K562 (cell line): ENCODE data around the gene CLEC2L. TPM values are rescaled to one million over a fixed set of nuclear protein-coding genes. Genes with fewer than 3 reads are reported as not detected.
A peak's percentile ranks its signal among the peaks of the same experiment; 100 is the strongest.

Source experiments
- CGGBP1 ChIP-seq: fragments of 250-450 bp; sonication (Bioruptor Pico); IDR thresholded peaks from 2 replicates; pipeline ENCODE4 v1.9.0; 2021; ENCODE audit warnings: mild to moderate bottlenecking
- E2F8 ChIP-seq: fragments of 450-650 bp; IDR thresholded peaks from 2 replicates; pipeline ENCODE4 v1.7.1; 2018; ENCODE audit warnings: mild to moderate bottlenecking, low read depth; ENCODE audit not compliant: partially characterized antibody
- FOXP1 ChIP-seq: sonication (generic); formaldehyde crosslinking; IDR thresholded peaks from 2 replicates; pipeline ENCODE4 v1.8.0; 2022; ENCODE audit warnings: mild to moderate bottlenecking, missing genetic modification reagents
- FUS ChIP-seq: fragments of 200-400 bp; formaldehyde crosslinking; optimal IDR thresholded peaks from 2 replicates; pipeline ENCODE3; 2017; ENCODE audit warnings: low read depth, low read length
- ILK ChIP-seq: fragments of 450-650 bp; IDR thresholded peaks from 2 replicates; pipeline ENCODE4 v1.6.1; 2016; ENCODE audit warnings: missing genetic modification characterization, low read depth, mild to moderate bottlenecking, missing compliant biosample characterization, moderate library complexity, borderline replicate concordance
- NEUROD1 ChIP-seq: fragments of 150-350 bp; IDR thresholded peaks from 2 replicates; pipeline ENCODE4 v1.6.1; 2014; ENCODE audit warnings: borderline replicate concordance, low read length, low read depth; ENCODE audit not compliant: partially characterized antibody
- NFATC3 ChIP-seq: fragments of 450-650 bp; IDR thresholded peaks from 2 replicates; pipeline ENCODE4 v1.6.1; 2017; ENCODE audit warnings: mild to moderate bottlenecking
- SAFB ChIP-seq: fragments of 200-400 bp; formaldehyde crosslinking; IDR thresholded peaks from 2 replicates; pipeline ENCODE4 v1.6.1; 2017; ENCODE audit warnings: low read depth, low read length, borderline replicate concordance
- STAG1 ChIP-seq: sonication (generic); formaldehyde crosslinking; IDR thresholded peaks from 2 replicates; pipeline ENCODE4 v1.5.0; 2020; ENCODE audit warnings: missing genetic modification reagents, borderline replicate concordance
- TBP ChIP-seq: optimal IDR thresholded peaks from 2 replicates; pipeline ENCODE3; 2011; ENCODE audit warnings: low read depth, low read length, improper control_type of control experiment
- TEAD1 ChIP-seq, 2 experiments: fragments of 450-650 bp in 1 of 2; sonication (generic) in 1 of 2; formaldehyde crosslinking; IDR thresholded peaks; 2 replicates each; pipeline versions ENCODE4 v1.4.0 to v1.8.0; 2020 to 2022; ENCODE audit warnings: mild to moderate bottlenecking in 2 of 2, missing genetic modification reagents in 1 of 2
- TFAM ChIP-seq: fragments of 250-450 bp; sonication (Bioruptor Pico); conservative IDR thresholded peaks from 2 replicates; pipeline ENCODE4 v1.5.0; 2021; ENCODE audit warnings: mild to moderate bottlenecking, moderate library complexity
- TGIF2 ChIP-seq: sonication (generic); formaldehyde crosslinking; IDR thresholded peaks from 2 replicates; pipeline ENCODE4 v1.8.1; 2022; ENCODE audit warnings: mild to moderate bottlenecking, missing genetic modification reagents, moderate library complexity
- ZNF668 ChIP-seq: fragments of 250-450 bp; sonication (Bioruptor Pico); IDR thresholded peaks from 2 replicates; pipeline ENCODE4 v1.8.0; 2022; ENCODE audit warnings: mild to moderate bottlenecking, inconsistent platforms
- polyA plus RNA-seq, 8 experiments: library from polyadenylated mRNA; depleted of rRNA in 4 of 8; stranded (reverse) in 5 of 8; unstranded in 3 of 8; fragments of >200 nt; fragmentation: Nextera tagmentation in 2 of 8; fragmentation: Illumina TruSeq in 1 of 8; extraction: Ambion mirVana in 2 of 8; extraction: Trizol in 1 of 8; gene quantifications; 2 replicates each; pipeline versions ENCODE4 v1.2.1 to v1.2.3, GENCODE V29; 2011 to 2014; ENCODE audit warnings: inconsistent platforms in 1 of 8, missing spikeins in 1 of 8
- total RNA-seq, 7 experiments: library from RNA; depleted of rRNA in 6 of 7; stranded (reverse); fragments of >200 nt in 6 of 7; fragmentation: Illumina TruSeq in 2 of 7; extraction: Trizol in 2 of 7; gene quantifications; 2 replicates each; pipeline versions ENCODE4 v1.2.1 to v1.2.3, GENCODE V29; 2011 to 2021; ENCODE audit warnings: low replicate concordance in 1 of 7
- TF ChIP-seq, protein P1 (sequence below): fragments of 250-450 bp; sonication (Bioruptor Pico); IDR thresholded peaks from 2 replicates; pipeline ENCODE4 v1.8.0; 2022; ENCODE audit warnings: inconsistent platforms, mild to moderate bottlenecking, moderate library complexity, borderline replicate concordance
- TF ChIP-seq, protein P2 (sequence below): sonication (generic); formaldehyde crosslinking; IDR thresholded peaks from 2 replicates; pipeline ENCODE4 v1.8.1; 2023; ENCODE audit warnings: mild to moderate bottlenecking, missing genetic modification reagents
- TF ChIP-seq, protein P3 (sequence below): fragments of 450-650 bp; IDR thresholded peaks from 2 replicates; pipeline ENCODE4 v1.6.1; 2018; ENCODE audit warnings: mild to moderate bottlenecking, low read depth; ENCODE audit not compliant: partially characterized antibody

CLEC2L gene
- total and polyA plus RNA-seq, 9 of the 15 experiments (the other 6 are each of a cell fraction or from before 2014, with no cell fraction given), result 0.84 to 5.5 (median 1.8) TPM

DNA sequence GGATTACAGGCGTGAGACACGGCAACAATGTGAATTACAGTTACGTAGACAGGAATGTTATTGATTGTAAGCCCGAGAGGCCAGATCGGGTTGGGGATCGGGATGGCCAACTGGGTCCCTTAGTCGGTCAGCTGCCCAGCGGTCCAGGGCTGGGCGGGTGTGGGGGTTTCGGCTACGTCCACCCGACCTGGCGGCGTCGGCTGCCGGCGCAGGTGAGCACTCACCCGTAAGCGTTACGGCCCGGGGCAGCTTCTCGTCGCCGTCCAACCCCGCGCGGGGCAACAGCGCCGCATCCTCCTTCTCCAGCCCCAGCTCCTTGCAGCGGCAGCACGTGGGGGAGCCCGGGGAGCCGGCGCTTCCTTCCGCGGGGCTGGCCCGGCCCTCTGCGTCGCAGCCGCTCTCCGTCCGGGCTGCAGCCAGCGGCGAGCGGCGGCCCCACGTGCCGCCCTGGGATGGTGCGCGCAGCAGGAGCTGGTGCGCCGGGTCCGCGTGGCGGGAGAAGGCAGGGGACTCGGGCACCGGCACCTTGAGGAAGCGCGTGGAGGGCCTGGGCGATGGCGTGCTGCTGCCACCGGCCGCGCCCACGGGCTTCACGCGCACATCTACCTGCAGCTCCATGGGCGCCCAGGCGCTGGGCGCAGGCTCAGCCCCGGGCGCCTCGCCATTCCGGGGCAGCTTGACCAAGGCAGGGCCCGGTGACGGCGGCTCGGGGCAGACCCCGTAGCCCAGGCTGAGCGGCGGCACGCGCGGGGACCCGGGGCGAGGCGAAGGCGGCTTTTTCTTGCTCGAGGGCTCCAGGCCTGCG is 40.6 kb upstream of the CLEC2L start (continued):
- TF ChIP-seq E2F8, result no peak
- TF ChIP-seq TGIF2, result 0 out of 2 replicates have a peak, but pooled peaks have one; percentile 28
- TF ChIP-seq CGGBP1 (CRISPR knock-in tag), result no peak
- TF ChIP-seq TFAM (CRISPR knock-in tag), result no peak
- peak; percentile 29 for TF ChIP-seq FUS
- TF ChIP-seq FOXP1, result peak; percentile 68; the same call in 1 of the 2 replicates
- TF ChIP-seq, protein P1, sequence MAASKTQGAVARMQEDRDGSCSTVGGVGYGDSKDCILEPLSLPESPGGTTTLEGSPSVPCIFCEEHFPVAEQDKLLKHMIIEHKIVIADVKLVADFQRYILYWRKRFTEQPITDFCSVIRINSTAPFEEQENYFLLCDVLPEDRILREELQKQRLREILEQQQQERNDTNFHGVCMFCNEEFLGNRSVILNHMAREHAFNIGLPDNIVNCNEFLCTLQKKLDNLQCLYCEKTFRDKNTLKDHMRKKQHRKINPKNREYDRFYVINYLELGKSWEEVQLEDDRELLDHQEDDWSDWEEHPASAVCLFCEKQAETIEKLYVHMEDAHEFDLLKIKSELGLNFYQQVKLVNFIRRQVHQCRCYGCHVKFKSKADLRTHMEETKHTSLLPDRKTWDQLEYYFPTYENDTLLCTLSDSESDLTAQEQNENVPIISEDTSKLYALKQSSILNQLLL (CRISPR knock-in tag), result no peak
- TF ChIP-seq NFATC3, result no peak
- TF ChIP-seq, protein P2, sequence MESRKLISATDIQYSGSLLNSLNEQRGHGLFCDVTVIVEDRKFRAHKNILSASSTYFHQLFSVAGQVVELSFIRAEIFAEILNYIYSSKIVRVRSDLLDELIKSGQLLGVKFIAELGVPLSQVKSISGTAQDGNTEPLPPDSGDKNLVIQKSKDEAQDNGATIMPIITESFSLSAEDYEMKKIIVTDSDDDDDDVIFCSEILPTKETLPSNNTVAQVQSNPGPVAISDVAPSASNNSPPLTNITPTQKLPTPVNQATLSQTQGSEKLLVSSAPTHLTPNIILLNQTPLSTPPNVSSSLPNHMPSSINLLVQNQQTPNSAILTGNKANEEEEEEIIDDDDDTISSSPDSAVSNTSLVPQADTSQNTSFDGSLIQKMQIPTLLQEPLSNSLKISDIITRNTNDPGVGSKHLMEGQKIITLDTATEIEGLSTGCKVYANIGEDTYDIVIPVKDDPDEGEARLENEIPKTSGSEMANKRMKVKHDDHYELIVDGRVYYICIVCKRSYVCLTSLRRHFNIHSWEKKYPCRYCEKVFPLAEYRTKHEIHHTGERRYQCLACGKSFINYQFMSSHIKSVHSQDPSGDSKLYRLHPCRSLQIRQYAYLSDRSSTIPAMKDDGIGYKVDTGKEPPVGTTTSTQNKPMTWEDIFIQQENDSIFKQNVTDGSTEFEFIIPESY (CRISPR knock-in tag), result peak; percentile 93; the same call in 1 of the 2 replicates
- TF ChIP-seq STAG1, result 0 out of 2 replicates have a peak, but pooled peaks have one; percentile 13
- peak in 1 of 2 experiments; percentile 40; a peak in 1 of 4 replicates for TF ChIP-seq TEAD1 (CRISPR knock-in tag; IDR thresholded peaks at IDR 0.05)
- TF ChIP-seq NEUROD1, result no peak
- no peak for TF ChIP-seq SAFB
- TF ChIP-seq TBP, result no peak
- TF ChIP-seq ZNF668, result no peak
- TF ChIP-seq, protein P3, sequence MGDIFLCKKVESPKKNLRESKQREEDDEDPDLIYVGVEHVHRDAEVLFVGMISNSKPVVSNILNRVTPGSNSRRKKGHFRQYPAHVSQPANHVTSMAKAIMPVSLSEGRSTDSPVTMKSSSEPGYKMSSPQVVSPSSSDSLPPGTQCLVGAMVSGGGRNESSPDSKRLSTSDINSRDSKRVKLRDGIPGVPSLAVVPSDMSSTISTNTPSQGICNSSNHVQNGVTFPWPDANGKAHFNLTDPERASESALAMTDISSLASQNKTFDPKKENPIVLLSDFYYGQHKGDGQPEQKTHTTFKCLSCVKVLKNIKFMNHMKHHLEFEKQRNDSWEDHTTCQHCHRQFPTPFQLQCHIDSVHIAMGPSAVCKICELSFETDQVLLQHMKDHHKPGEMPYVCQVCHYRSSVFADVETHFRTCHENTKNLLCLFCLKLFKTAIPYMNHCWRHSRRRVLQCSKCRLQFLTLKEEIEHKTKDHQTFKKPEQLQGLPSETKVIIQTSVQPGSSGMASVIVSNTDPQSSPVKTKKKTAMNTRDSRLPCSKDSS, result no peak
- no peak for TF ChIP-seq ILK (tag)
